Measurements from ENCODE around the gene ZNF19.
A peak's percentile ranks its signal among the peaks of the same experiment; 100 is the strongest.
"Not testable (repeated sequence)": the region's sequence is repeated elsewhere in the genome, so short reads cannot be mapped to it uniquely, and the experiment has no call there.

The ZNF19 gene

GRCh38 chr16:71489122-71489521 lies at the start of gene ZNF19:
Gene ZNF19 (minus strand): TSS chr16:71489324. CDS start chr16:71482114, 7,210 bp downstream.
- DNase-seq (ENCODE audit: low spot score) = no peak

DNA sequence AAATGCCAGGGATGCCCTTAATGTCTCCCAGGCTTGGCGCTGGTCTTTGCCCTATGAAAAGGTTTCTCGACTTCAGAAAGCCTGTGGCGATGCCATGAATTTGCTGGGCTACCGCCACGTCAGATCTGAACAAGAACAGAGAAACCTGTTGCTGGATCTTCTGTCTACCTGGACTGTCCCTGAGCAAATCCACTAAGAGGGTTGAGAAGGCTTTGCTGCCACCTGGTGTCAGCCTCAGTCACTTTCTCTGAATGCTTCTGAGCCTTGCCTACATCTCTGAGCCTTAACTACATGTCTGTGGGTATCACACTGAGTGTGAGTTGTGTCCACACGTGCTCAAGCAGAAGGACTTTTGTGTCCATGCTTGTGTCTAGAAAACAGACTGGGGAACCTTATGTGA lies 48.5 kb upstream of the ZNF19 start:
- DNase-seq (ENCODE audit: low spot score) = no peak

- no peak for DNase-seq (ENCODE audit: low spot score)
Observed at GRCh38 chr16:71536752-71537499, 47.8 kb upstream of the ZNF19 start.

DNA sequence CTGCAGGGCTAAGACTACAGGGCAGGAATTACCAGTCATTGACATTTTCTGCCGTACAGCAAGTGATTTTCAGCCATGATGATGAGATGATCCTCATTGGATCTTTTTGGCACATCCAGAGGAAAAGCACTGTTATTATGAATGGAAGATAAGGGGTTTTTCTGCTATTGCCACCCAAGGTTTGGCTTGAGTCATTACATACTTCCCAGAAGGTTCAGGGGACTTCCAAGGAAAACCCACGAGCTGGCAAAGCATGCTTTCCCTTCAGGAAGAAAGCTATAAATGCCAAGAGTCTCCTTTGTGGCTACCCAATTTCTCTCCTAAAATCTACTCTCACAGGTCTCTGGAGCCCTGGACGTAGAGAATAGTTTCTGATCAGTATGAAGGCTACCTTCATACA lies 43.2 kb upstream of the ZNF19 start:
- DNase-seq (ENCODE audit: low spot score) = no peak

DNA sequence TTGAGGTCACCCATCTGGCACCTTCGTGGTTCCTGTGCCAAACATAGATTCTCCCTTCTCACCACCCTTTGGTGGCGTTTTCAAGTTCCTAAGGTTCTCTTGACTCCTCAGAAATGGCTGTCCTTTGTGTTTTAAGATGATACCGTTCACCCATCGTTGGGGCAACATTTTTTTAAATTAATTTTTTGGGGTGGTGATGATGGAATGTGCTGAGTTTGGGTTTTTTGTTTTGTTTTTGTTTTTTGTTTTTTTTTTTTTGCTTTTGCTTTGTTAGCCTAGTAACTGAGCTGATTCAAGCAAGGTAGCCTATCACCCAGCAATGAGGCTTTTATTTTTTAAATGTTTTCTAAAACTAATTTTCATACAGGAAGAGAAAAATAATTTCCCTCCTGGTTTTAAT lies 39.7 kb upstream of the ZNF19 start:
- no peak for DNase-seq (ENCODE audit: low spot score)

DNA sequence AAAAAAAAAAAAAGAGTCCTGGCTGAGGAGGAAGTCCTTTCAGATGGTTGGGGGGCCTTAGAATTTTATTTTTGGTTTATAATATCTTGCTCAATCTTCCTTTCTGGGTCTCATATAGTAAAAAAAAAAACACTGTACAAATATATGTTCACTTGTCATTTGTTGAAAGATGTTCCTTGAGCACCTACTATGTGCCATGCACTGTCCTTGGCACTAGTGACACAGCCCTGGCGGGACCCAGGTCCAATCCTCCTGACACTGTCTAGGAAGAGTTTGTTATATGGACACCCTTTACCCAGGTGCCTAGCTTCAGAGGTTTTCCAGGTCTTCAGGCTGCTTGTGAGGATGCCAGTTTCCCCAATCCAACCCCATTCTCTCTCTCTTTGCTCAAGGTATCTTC lies 39.1 kb upstream of the ZNF19 start:
- no peak for DNase-seq (ENCODE audit: low spot score)

DNA sequence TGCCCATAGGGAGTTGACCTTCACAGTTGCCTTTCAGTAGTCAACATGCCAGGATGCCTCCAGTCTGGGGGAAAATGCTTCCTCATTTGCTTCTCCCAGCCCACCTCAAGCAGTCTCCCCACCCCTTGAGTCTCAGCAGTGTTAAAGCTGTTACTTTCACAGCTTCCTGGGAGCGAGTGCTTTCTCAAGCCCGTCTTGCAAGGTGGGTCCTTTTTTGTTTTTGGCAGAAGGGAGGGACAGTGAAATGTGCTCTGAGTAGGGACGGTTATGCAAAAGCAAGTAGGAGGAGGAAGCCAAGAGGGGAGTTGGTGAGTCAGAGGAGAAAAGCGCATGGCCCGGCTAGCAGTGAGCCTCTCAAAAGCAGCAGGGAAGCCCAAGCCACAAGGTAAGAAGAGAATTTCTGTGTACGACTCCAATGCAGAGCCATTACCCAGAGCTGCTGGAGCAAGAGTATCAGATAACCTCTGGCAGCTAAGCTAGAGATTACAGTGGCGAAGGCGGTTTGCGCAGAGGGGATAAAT lies 37.0 kb upstream of the ZNF19 start, which contains the start of gene CHST4:
CHST4 (plus strand) TSS at position 316 of the 521 bp plus-strand sequence. CDS start 10,252 bp downstream, outside the sequence.
- DNase-seq (ENCODE audit: low spot score) = peak; percentile 64

GRCh38 chr16:71524566-71525553 lies 35.7 kb upstream of the ZNF19 start:
- DNase-seq (ENCODE audit: low spot score) = no peak

DNA sequence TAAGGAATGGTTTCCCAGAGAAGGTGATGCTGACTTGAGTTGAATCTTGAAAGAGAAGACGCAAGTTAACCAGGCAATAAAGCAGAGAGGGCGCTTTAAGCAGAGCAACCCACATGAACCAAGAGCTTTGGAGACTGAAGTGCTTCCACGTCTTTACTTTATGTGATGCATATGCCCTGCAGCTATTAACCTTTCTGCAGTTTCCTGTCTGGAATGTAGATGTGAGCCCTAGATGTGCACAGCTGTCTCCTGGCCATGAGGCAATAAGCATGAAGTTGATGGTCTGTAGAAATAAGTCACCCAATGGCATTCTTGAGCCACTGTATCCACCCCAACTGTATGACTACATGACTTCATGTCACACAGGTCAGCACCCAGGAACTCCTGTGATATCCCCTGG lies 31.4 kb upstream of the ZNF19 start:
- no peak for DNase-seq (ENCODE audit: low spot score)

- DNase-seq (ENCODE audit: low spot score) = no peak
Observed at GRCh38 chr16:71515026-71515425, 25.9 kb upstream of the ZNF19 start.

DNA sequence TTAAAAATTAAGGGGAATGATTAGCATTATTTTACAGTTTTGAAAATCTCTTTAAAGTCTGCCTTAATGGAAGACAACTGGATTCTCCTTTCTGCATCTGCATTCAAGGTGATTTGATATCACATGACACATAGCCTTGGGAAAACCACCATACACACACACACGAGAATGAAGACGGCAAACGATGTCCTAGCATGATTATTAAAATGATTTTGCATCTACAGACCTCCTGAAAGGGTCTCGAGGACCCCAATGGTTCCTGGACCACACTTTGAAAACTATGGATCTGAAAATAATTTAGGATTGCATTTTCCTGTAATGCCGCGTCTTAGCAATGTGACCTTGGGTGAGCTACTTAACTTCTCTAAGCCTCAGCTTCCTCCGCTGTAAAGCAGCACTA lies 25.4 kb upstream of the ZNF19 start:
- no peak for DNase-seq (ENCODE audit: low spot score)

GRCh38 chr16:71513302-71513701 lies 24.2 kb upstream of the ZNF19 start:
- no peak for DNase-seq (ENCODE audit: low spot score)

DNA sequence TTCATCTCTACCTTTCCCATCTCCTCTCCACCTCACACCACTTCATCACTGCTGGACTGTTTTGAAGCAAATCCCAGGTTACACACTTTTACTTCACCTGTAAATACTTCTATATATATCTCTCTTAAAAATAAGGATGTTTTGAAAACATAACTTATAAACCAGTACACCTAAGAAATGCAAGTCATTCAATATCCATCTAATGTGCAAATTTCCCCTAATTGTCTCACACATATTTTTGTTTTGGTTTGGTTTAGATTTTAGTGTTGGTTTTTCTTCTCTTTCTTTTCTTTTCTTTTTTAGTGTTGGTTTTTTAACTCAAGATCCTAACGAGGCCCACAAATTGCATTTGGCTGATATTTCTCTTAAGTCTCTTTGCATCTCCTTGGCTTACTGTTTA lies 17.9 kb upstream of the ZNF19 start:
- no peak for DNase-seq (ENCODE audit: low spot score)

DNA sequence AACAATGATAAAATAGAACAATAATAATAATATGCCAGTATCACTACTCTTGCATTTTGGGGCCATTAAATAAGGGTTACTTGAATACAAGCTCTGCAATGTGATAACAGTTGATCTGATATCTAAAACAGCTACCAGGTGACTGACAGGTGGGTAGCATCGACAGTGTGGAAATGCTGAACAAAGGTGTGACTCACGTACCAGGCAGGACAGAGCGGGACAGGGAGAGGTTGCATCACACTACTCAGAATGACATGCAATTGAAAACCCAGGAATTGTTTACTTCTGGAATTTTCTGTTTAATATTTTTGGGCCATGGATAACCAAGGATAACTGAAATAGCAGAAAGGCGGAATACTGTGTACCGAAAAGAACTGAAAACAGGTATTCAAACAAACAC lies 15.8 kb upstream of the ZNF19 start:
- no peak for DNase-seq (ENCODE audit: low spot score)

GRCh38 chr16:71504051-71504450 lies 14.9 kb upstream of the ZNF19 start:
- not testable (repeated sequence) for DNase-seq (ENCODE audit: low spot score)

- no peak for DNase-seq (ENCODE audit: low spot score)
Observed at GRCh38 chr16:71501547-71501946, 12.4 kb upstream of the ZNF19 start.

- DNase-seq (ENCODE audit: low spot score) = no peak
Observed at GRCh38 chr16:71500964-71501363, 11.8 kb upstream of the ZNF19 start.

DNA sequence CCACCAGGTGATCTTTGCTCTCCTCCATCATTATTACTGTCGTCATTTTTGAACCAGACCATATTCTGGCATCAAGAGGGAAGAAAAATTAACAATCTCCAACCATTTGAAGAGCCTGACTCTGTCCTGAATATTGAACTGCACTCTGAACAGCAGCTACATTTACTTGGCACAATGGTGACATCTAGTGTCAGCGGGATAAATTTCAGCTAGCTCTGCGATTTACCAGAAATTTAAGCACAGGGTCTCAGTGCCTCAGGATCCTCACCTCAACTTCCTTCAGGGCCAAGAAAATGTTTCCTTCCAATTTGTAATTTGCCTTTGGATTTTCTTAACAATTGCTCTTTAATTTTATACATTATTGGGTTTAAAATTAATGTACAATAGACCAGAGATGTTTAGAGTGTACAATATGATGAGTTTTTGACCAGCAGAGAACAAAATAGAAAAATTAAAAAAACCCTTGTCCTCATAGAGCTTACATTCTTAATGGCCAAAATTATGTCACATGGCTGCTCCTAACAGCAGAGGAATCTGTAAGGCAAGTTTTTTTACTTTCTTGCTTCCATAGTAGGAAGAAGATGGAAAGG lies 10.7 kb upstream of the ZNF19 start:
- peak; percentile 54 for DNase-seq (ENCODE audit: low spot score)

DNA sequence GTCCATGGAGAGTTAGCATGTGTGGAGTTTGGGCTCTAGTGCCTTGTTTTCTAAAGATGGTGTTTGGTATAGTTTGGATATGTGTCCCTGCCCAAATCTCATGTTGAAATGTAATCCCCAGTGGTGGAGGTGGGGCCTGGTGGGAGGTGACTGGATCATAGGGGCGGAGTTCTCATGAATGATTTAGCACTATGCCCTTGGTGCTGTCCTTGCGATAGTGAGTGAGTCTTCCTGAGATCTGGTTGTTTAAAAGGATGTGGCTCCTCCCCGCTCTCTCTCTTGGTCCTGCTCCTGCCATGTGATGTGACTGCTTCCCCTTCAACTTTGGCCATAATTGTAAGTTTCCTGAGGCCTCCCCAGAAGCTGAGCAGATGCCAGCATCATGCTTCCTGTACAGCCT lies 8.9 kb upstream of the ZNF19 start:
- no peak for DNase-seq (ENCODE audit: low spot score)

DNA sequence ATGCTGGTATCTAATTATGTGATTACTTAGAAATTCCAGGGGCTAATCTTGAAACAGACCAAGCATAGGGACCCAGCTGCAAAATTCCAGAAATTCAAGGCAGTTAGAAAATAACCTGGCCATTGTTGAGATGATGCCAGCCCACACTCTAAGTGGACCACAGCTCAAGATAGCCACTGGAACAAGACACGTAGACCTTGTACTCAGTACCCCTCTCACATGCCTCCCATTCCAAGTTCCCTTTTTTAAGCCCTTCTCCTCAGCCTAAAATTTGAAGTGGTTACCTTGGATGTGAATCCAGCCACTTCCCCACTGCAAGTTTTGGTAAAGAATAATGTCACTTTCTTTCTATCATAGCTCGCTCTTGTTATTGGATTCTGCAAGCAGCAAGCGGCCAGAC lies 4.1 kb upstream of the ZNF19 start:
- no peak for DNase-seq (ENCODE audit: low spot score)

DNA sequence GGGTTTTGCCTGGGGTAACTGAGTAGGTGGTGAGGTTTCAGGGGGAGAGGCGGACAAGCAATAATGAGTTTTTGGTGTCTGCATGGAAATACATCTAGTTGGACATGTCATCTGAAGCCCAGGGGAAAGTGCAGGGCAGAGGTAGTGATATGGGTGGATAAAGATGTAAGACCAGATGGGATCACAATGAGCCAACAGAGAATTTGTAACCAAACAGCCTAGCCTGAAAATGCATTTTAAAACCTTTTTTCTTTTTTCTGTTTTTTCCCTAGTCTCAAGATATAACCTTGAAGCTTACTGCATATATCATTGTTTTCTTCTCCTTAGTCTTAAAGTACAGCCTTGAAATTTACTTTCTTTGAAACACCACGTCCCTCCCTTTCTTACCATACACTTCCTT lies 3.7 kb upstream of the ZNF19 start:
- DNase-seq (ENCODE audit: low spot score) = no peak

DNA sequence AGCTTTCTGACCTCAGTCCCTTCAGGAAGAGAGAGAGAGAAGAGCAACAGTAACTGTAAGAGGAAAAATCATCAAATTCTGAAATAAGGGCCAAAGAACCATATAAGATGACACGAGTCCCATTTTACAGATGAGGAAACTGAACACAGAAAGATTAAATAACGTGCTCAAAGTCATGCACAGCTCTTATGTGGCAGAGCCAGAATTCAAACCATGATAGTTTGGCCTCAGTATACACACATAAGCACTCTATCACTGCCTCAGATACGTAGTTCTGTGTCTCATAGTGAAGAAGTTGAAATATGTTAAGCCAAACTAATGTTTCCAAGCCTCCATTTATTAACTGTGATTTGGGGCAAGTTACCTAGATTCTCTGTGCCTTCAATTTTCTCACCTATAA lies 1.9 kb upstream of the ZNF19 start:
- DNase-seq (ENCODE audit: low spot score) = no peak
